H9 (cell line): ENCODE measurements around the gene LOC128125822.

Experiments
- DNase-seq: peaks from one replicate; pipeline ENCODE4 v3.0.0-alpha.2; 2017
- H2AFZ ChIP-seq: one replicate; pipeline ENCODE4 v1.6.1; 2013; ENCODE audit warnings: mild to moderate bottlenecking, low read length, control low read depth, moderate library complexity
- H2AK5ac ChIP-seq: 2 replicates; pipeline ENCODE4 v1.6.1; 2013; ENCODE audit warnings: low read length, control low read depth, mixed read lengths; ENCODE audit not compliant: insufficient read length
- H2BK120ac ChIP-seq: one replicate; pipeline ENCODE4 v1.6.1; 2013; ENCODE audit warnings: low read depth, mild to moderate bottlenecking, low read length, control low read depth, inconsistent platforms; ENCODE audit not compliant: poor library complexity, severe bottlenecking
- H2BK12ac ChIP-seq: 2 replicates; pipeline ENCODE4 v1.6.1; 2013; ENCODE audit warnings: low read length, control low read depth, mixed read lengths, low read depth; ENCODE audit not compliant: insufficient read length
- H2BK15ac ChIP-seq: 2 replicates; pipeline ENCODE4 v1.6.1; 2013; ENCODE audit warnings: low read depth, low read length, control low read depth
- H2BK20ac ChIP-seq: one replicate; pipeline ENCODE4 v1.6.1; 2013; ENCODE audit warnings: low read depth, mild to moderate bottlenecking, low read length, control low read depth, inconsistent platforms; ENCODE audit not compliant: poor library complexity, severe bottlenecking
- H2BK5ac ChIP-seq: 2 replicates; pipeline ENCODE4 v1.6.1; 2013; ENCODE audit warnings: low read length, control low read depth, mixed read lengths; ENCODE audit not compliant: insufficient read length
- H3K14ac ChIP-seq: 2 replicates; pipeline ENCODE4 v1.6.1; 2013; ENCODE audit warnings: low read length, control low read depth; ENCODE audit not compliant: insufficient read depth
- H3K18ac ChIP-seq: 2 replicates; pipeline ENCODE4 v1.6.1; 2013; ENCODE audit warnings: low read depth, mild to moderate bottlenecking, mixed read lengths, low read length, control low read depth; ENCODE audit not compliant: insufficient read length
- H3K23ac ChIP-seq: 2 replicates; pipeline ENCODE4 v1.6.1; 2013; ENCODE audit warnings: low read length, control low read depth, mixed read lengths, low read depth; ENCODE audit not compliant: insufficient read length
- H3K23me2 ChIP-seq: 2 replicates; pipeline ENCODE4 v1.6.1; 2013; ENCODE audit warnings: low read depth, mild to moderate bottlenecking, mixed read lengths, low read length, control low read depth; ENCODE audit not compliant: insufficient read length, poor library complexity, severe bottlenecking
- H3K27ac ChIP-seq: 2 replicates; pipeline ENCODE4 v1.5.1; 2013; ENCODE audit warnings: low read length, control low read depth, mixed read lengths, low read depth; ENCODE audit not compliant: insufficient read length
- H3K27me3 ChIP-seq: 2 replicates; pipeline ENCODE4 v1.6.1; 2013; ENCODE audit warnings: low read length, control low read depth, inconsistent platforms; ENCODE audit not compliant: insufficient read depth
- H3K4ac ChIP-seq: 2 replicates; pipeline ENCODE4 v1.6.1; 2013; ENCODE audit warnings: low read depth, mild to moderate bottlenecking, control low read depth, inconsistent platforms, low read length, moderate library complexity
- H3K4me1 ChIP-seq: 2 replicates; pipeline ENCODE4 v1.6.1; 2013; ENCODE audit warnings: low read length, control low read depth, inconsistent platforms; ENCODE audit not compliant: insufficient read depth
- H3K4me2 ChIP-seq: 2 replicates; pipeline ENCODE4 v1.6.1; 2013; ENCODE audit warnings: low read length, control low read depth, mixed read lengths; ENCODE audit not compliant: insufficient read length, insufficient read depth
- H3K56ac ChIP-seq: 2 replicates; pipeline ENCODE4 v1.6.1; 2013; ENCODE audit warnings: low read depth, mild to moderate bottlenecking, mixed read lengths, low read length, control low read depth; ENCODE audit not compliant: insufficient read length
- H3K79me1 ChIP-seq: 2 replicates; pipeline ENCODE4 v1.6.1; 2013; ENCODE audit warnings: low read depth, mild to moderate bottlenecking, moderate library complexity, low read length, control low read depth, inconsistent platforms; ENCODE audit not compliant: insufficient read depth, poor library complexity, severe bottlenecking
- H3K79me2 ChIP-seq: 2 replicates; pipeline ENCODE4 v1.6.1; 2013; ENCODE audit warnings: low read length, control low read depth, inconsistent platforms; ENCODE audit not compliant: insufficient read depth
- H3K9ac ChIP-seq: 2 replicates; pipeline ENCODE4 v1.6.1; 2013; ENCODE audit warnings: low read length, control low read depth, mixed read lengths; ENCODE audit not compliant: insufficient read length; ENCODE audit errors: extremely low read depth
- H3K9me3 ChIP-seq: one replicate; pipeline ENCODE4 v1.6.1; 2013; ENCODE audit warnings: low read depth, low read length, inconsistent platforms; ENCODE audit not compliant: control insufficient read depth
- H3T11ph ChIP-seq: one replicate; pipeline ENCODE4 v1.6.1; 2013; ENCODE audit warnings: mild to moderate bottlenecking, low read length, control low read depth, inconsistent platforms
- H4K20me1 ChIP-seq: one replicate; pipeline ENCODE4 v1.6.1; 2013; ENCODE audit not compliant: control insufficient read depth, insufficient read length, insufficient read depth
- H4K5ac ChIP-seq: 2 replicates; pipeline ENCODE4 v1.6.1; 2013; ENCODE audit warnings: low read depth, mild to moderate bottlenecking, mixed read lengths, low read length, control low read depth; ENCODE audit not compliant: insufficient read length
- H4K8ac ChIP-seq: replicated peaks from 2 replicates; pipeline ENCODE4 v1.6.1; 2013; ENCODE audit warnings: low read length, control low read depth, mixed read lengths, low read depth; ENCODE audit not compliant: insufficient read length
- H4K91ac ChIP-seq: 2 replicates; pipeline ENCODE4 v1.6.1; 2013; ENCODE audit warnings: low read depth, mild to moderate bottlenecking, moderate library complexity, mixed read lengths, low read length, control low read depth; ENCODE audit not compliant: insufficient read length
- H3K27ac Mint-ChIP-seq, 3 experiments: 2 replicates in 2 of 3; 3 replicates in 1 of 3; pipeline ENCODE4 v1.8.0; 2020 to 2021; ENCODE audit warnings: mixed read lengths in 3 of 3, mild to moderate bottlenecking in 1 of 3, moderate library complexity in 1 of 3
- H3K27me3 Mint-ChIP-seq: 2 replicates; pipeline ENCODE4 v1.8.0; 2021; ENCODE audit warnings: low read depth, mild to moderate bottlenecking, moderate library complexity, mixed read lengths
- H3K36me3 Mint-ChIP-seq, 3 experiments: 2 replicates in 2 of 3; 3 replicates in 1 of 3; pipeline ENCODE4 v1.8.0; 2020 to 2021; ENCODE audit warnings: low read depth in 3 of 3, mixed read lengths in 3 of 3; ENCODE audit not compliant: insufficient read depth in 1 of 3
- H3K4me1 Mint-ChIP-seq, 2 experiments: 2 replicates each; pipeline ENCODE4 v1.8.0; 2020; ENCODE audit warnings: mixed read lengths in 2 of 2
- H3K4me3 Mint-ChIP-seq, 2 experiments: 2 replicates in 1 of 2; 3 replicates in 1 of 2; pipeline ENCODE4 v1.8.0; 2020 to 2021; ENCODE audit warnings: mild to moderate bottlenecking in 2 of 2, mixed read lengths in 2 of 2, moderate library complexity in 1 of 2
- H3K9me3 Mint-ChIP-seq, 2 experiments: 2 replicates in 1 of 2; 3 replicates in 1 of 2; pipeline ENCODE4 v1.8.0; 2020; ENCODE audit warnings: mild to moderate bottlenecking in 2 of 2, mixed read lengths in 2 of 2, moderate library complexity in 1 of 2
- CTCF ChIP-seq: fragments of 200-600 bp; sonication (generic); conservative IDR thresholded peaks from 3 replicates; pipeline ENCODE4 v1.8.0; 2021; ENCODE audit warnings: antibody characterized with exemption, mild to moderate bottlenecking
- WGBS: extraction: QIAGEN DNeasy Blood & Tissue Kit; methylation state at CpG from one replicate; pipeline ENCODE4 v1.1.7; 2013; ENCODE audit warnings: missing lambda C conversion rate, low lambda C conversion rate, mixed read lengths; ENCODE audit not compliant: insufficient read length; ENCODE audit errors: extremely low coverage; 5-methylcytosine and 5-hydroxymethylcytosine counted together

Gene LOC128125822

DNA sequence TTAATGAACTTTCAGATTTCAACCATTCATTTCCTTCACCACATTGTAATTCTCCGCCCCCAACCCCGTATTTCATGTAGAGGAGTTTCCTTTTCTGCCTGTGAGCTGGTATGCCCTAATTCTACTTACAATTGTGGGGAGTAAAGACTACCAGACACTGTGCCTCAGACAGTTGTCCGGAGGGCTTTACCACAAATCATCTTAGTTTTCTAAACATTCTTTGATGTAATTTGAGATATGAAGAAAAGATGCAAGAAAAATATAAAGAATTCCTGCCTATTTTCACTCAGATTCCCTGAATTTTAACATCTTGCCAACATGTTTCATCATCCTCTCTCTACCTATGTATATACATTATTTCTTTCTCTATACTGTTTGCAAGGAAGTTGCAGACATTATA lies 28.3 kb upstream of the LOC128125822 start:
- no peaks in the 10 kb centered on the region for H3K23me2 ChIP-seq
- H2BK120ac ChIP-seq = no peak overlapping the region
- no peak overlapping the region for H3K18ac ChIP-seq
- TF ChIP-seq CTCF = no peak
- H3K36me3 Mint-ChIP-seq = no peaks in the 10 kb centered on the region
- no peak overlapping the region for H3K9ac ChIP-seq
- no peaks in the 10 kb centered on the region for H3K9me3 Mint-ChIP-seq
- no peaks in the 10 kb centered on the region for H3K4me1 ChIP-seq
- H3K27ac Mint-ChIP-seq = no peak overlapping the region
- no peaks in the 10 kb centered on the region for H3K4me1 Mint-ChIP-seq
- no peaks in the 10 kb centered on the region for H4K20me1 ChIP-seq
- H3K4ac ChIP-seq = no peak overlapping the region
- H2BK20ac ChIP-seq = no peak overlapping the region
- no peak for DNase-seq
- H3K4me2 ChIP-seq = no peak overlapping the region
- H2AFZ ChIP-seq = no peak overlapping the region
- H3T11ph ChIP-seq = no peak overlapping the region
- no peaks in the 10 kb centered on the region for H3K79me2 ChIP-seq
- no peak overlapping the region for H4K5ac ChIP-seq
- no peak overlapping the region for H2BK15ac ChIP-seq
- no CpG with 5 or more reads among the region's 3 CpGs for WGBS
- no peak overlapping the region for H2BK12ac ChIP-seq
- H3K9me3 ChIP-seq = no peaks in the 10 kb centered on the region
- no peak overlapping the region for H4K8ac ChIP-seq
- H2BK5ac ChIP-seq = no peak overlapping the region
- H3K23ac ChIP-seq = no peak overlapping the region
- no peak overlapping the region for H2AK5ac ChIP-seq
- H4K91ac ChIP-seq = no peak overlapping the region
- H3K79me1 ChIP-seq = no peaks in the 10 kb centered on the region
- no peak overlapping the region for H3K14ac ChIP-seq
- H3K27me3 ChIP-seq = no peaks in the 10 kb centered on the region
- no peak overlapping the region for H3K56ac ChIP-seq
- no peak overlapping the region for H3K27ac ChIP-seq
- no peak overlapping the region for H3K4me3 Mint-ChIP-seq
- peaks cover 45% of the 10 kb centered on the region for H3K27me3 Mint-ChIP-seq
